AG04449 (cell line): ENCODE measurements around the gene ALLC.

ENCODE experiments used
- CTCF ChIA-PET: fragments of 350-600 bp; formaldehyde crosslinking; extraction: SDS; loops from one replicate; lab custom pipeline; 2021; ENCODE audit warnings: antibody characterized with exemption; lab: Yijun Ruan, JAX
- POLR2A ChIA-PET: fragments of 400-600, 350-600 bp; formaldehyde crosslinking; extraction: SDS; loops from one replicate; lab custom pipeline; 2020; ENCODE audit warnings: antibody characterized with exemption, inconsistent platforms; lab: Yijun Ruan, JAX
- DNase-seq: peaks from one replicate; pipeline ENCODE4 v3.0.0-alpha.2; 2010; ENCODE audit warnings: low read depth, low spot score
- H3K4me3 ChIP-seq: 2 replicates; pipeline ENCODE4 v1.5.1; 2011; ENCODE audit warnings: low read depth, mild to moderate bottlenecking, control low read depth, low read length
- CTCF ChIP-seq: IDR thresholded peaks from one replicate; pipeline ENCODE4 v1.5.1; 2011; ENCODE audit warnings: mild to moderate bottlenecking, moderate library complexity, low read length, control low read depth, inconsistent platforms; ENCODE audit not compliant: insufficient read depth; ENCODE audit errors: missing control alignments

Gene ALLC

GRCh38 chr2:3626118-3626811 is 31.7 kb upstream of the ALLC start:
- CTCF ChIA-PET, result no interaction called here
- DNase-seq, result no peak
- POLR2A ChIA-PET, result no interaction called here
- H3K4me3 ChIP-seq, result no peak overlapping the region
- no peak for TF ChIP-seq CTCF

- POLR2A ChIA-PET, result no interaction called here
- TF ChIP-seq CTCF, result no peak
- H3K4me3 ChIP-seq, result no peak overlapping the region
- CTCF ChIA-PET, result no interaction called here
- no peak for DNase-seq
These were observed 31.0 kb upstream of the ALLC start for GRCh38 chr2:3626812-3627499.

- POLR2A ChIA-PET, result no interaction called here
- TF ChIP-seq CTCF, result no peak
- H3K4me3 ChIP-seq, result no peak overlapping the region
- CTCF ChIA-PET, result no interaction called here
- no peak for DNase-seq
These were observed 30.4 kb upstream of the ALLC start for GRCh38 chr2:3627500-3628100.

GRCh38 chr2:3628241-3628679 is 29.7 kb upstream of the ALLC start:
- ChIA-PET POLR2A (no interaction called here), CTCF (no interaction called here)
- no peak for TF ChIP-seq CTCF
- H3K4me3 ChIP-seq, result no peak overlapping the region
- no peak for DNase-seq

- no peak overlapping the region for H3K4me3 ChIP-seq
- no peak for TF ChIP-seq CTCF
- CTCF ChIA-PET, result no interaction called here
- POLR2A ChIA-PET, result no interaction called here
- no peak for DNase-seq
These were observed 29.2 kb upstream of the ALLC start for GRCh38 chr2:3628800-3629199.

GRCh38 chr2:3630631-3631030 is 27.4 kb upstream of the ALLC start:
- ChIA-PET POLR2A (no interaction called here), CTCF (no interaction called here)
- no peak overlapping the region for H3K4me3 ChIP-seq
- DNase-seq, result no peak
- TF ChIP-seq CTCF, result no peak
